ENCODE data around the gene U2AF1. TPM values are rescaled to one million over a fixed set of nuclear protein-coding genes. Genes with fewer than 3 reads are reported as not detected.
"Not testable (repeated sequence)": the region's sequence is repeated elsewhere in the genome, so short reads cannot be mapped to it uniquely, and the experiment has no call there.

Gene U2AF1
- 75.0 and 75.1 TPM in 2 replicates for total RNA-seq (2014; rRNA removed; shearing (Covaris generic))
- 60.8 and 96.6 TPM in 2 replicates for total RNA-seq (2022)
- Bru-seq, nascent RNA, result percentile 81 among the genes with signal in this experiment
- BruChase-seq, experiment 1, labeled RNA remaining after a 6-hour chase, result percentile 64 among the genes with signal in this experiment
- BruChase-seq, experiment 2, labeled RNA remaining after a 2-hour chase, result percentile 70 among the genes with signal in this experiment
- long read RNA-seq, full-length matches to known transcripts, result 27 of 42 reads
- long read RNA-seq, partial matches to known transcripts, result 6 of 42 reads
- long read RNA-seq, other reads (novel, unspliced or antisense), result 9 of 42 reads

- H2AFZ ChIP-seq (ENCODE audit: low read length); H3K9me2 ChIP-seq (ENCODE audit: insufficient read depth, low read length); H3K27ac ChIP-seq (ENCODE audit: low read depth, low read length, poor library complexity, severe bottlenecking); H3K79me2 ChIP-seq (ENCODE audit: insufficient read depth, low read depth, low read length); CTCF ChIA-PET (ENCODE audit: unreplicated experiment); H3K9me3 ChIP-seq (ENCODE audit: low read length); POLR2A ChIA-PET; H3K4me1 ChIP-seq (ENCODE audit: insufficient read depth, low read length, poor library complexity, severe bottlenecking); H4K20me1 ChIP-seq (ENCODE audit: insufficient read depth, low read length); H3K36me3 ChIP-seq (ENCODE audit: insufficient read depth, low read length); H3K4me2 ChIP-seq (ENCODE audit: low read length); intact Hi-C loops (cut with micrococcal nuclease; ENCODE audit: unreplicated experiment): not testable (repeated sequence)
- DNase-seq (ENCODE audit: low spot score), result peak; percentile 17
- BruUV-seq (replicated peaks), result TSS peak; percentile 44
- H3K4me3 ChIP-seq (ENCODE audit: low read depth, low read length, poor library complexity, severe bottlenecking), result peak within 1 kb of the TSS; percentile 66
These were observed at the start of gene U2AF1 for GRCh38 chr21:43106965-43107793. Gene U2AF1, minus strand, starts transcription at chr21:43107570. Its CDS starts 76 bp downstream, at chr21:43107494.

- POLR2A ChIA-PET; H3K27ac ChIP-seq (ENCODE audit: low read depth, low read length, poor library complexity, severe bottlenecking); H3K36me3 ChIP-seq (ENCODE audit: insufficient read depth, low read length); H3K4me2 ChIP-seq (ENCODE audit: low read length); H3K79me2 ChIP-seq (ENCODE audit: insufficient read depth, low read depth, low read length); H2AFZ ChIP-seq (ENCODE audit: low read length); intact Hi-C loops (cut with micrococcal nuclease; ENCODE audit: unreplicated experiment); H3K4me1 ChIP-seq (ENCODE audit: insufficient read depth, low read length, poor library complexity, severe bottlenecking); CTCF ChIA-PET (ENCODE audit: unreplicated experiment); H3K4me3 ChIP-seq (ENCODE audit: low read depth, low read length, poor library complexity, severe bottlenecking); H3K9me2 ChIP-seq (ENCODE audit: insufficient read depth, low read length); BruUV-seq (replicated peaks); H3K9me3 ChIP-seq (ENCODE audit: low read length); DNase-seq (ENCODE audit: low spot score); H4K20me1 ChIP-seq (ENCODE audit: insufficient read depth, low read length): not testable (repeated sequence)
These were observed 46.2 kb upstream of the U2AF1 start for GRCh38 chr21:43153601-43154000.

GRCh38 chr21:43149344-43149743, 42.0 kb upstream of the U2AF1 start:
- H4K20me1 ChIP-seq (ENCODE audit: insufficient read depth, low read length); H2AFZ ChIP-seq (ENCODE audit: low read length); H3K4me2 ChIP-seq (ENCODE audit: low read length); intact Hi-C loops (cut with micrococcal nuclease; ENCODE audit: unreplicated experiment); H3K79me2 ChIP-seq (ENCODE audit: insufficient read depth, low read depth, low read length); H3K27ac ChIP-seq (ENCODE audit: low read depth, low read length, poor library complexity, severe bottlenecking); H3K9me2 ChIP-seq (ENCODE audit: insufficient read depth, low read length); DNase-seq (ENCODE audit: low spot score); CTCF ChIA-PET (ENCODE audit: unreplicated experiment); H3K4me3 ChIP-seq (ENCODE audit: low read depth, low read length, poor library complexity, severe bottlenecking); BruUV-seq (replicated peaks); H3K4me1 ChIP-seq (ENCODE audit: insufficient read depth, low read length, poor library complexity, severe bottlenecking); POLR2A ChIA-PET; H3K36me3 ChIP-seq (ENCODE audit: insufficient read depth, low read length); H3K9me3 ChIP-seq (ENCODE audit: low read length): not testable (repeated sequence)

GRCh38 chr21:43147999-43148398, 40.6 kb upstream of the U2AF1 start:
- H3K4me2 ChIP-seq (ENCODE audit: low read length); H3K36me3 ChIP-seq (ENCODE audit: insufficient read depth, low read length); H4K20me1 ChIP-seq (ENCODE audit: insufficient read depth, low read length); H3K4me3 ChIP-seq (ENCODE audit: low read depth, low read length, poor library complexity, severe bottlenecking); H3K4me1 ChIP-seq (ENCODE audit: insufficient read depth, low read length, poor library complexity, severe bottlenecking); POLR2A ChIA-PET; H3K27ac ChIP-seq (ENCODE audit: low read depth, low read length, poor library complexity, severe bottlenecking); H3K9me3 ChIP-seq (ENCODE audit: low read length); BruUV-seq (replicated peaks); H3K79me2 ChIP-seq (ENCODE audit: insufficient read depth, low read depth, low read length); DNase-seq (ENCODE audit: low spot score); H2AFZ ChIP-seq (ENCODE audit: low read length); CTCF ChIA-PET (ENCODE audit: unreplicated experiment); intact Hi-C loops (cut with micrococcal nuclease; ENCODE audit: unreplicated experiment); H3K9me2 ChIP-seq (ENCODE audit: insufficient read depth, low read length): not testable (repeated sequence)

- H3K4me3 ChIP-seq (ENCODE audit: low read depth, low read length, poor library complexity, severe bottlenecking); H3K27ac ChIP-seq (ENCODE audit: low read depth, low read length, poor library complexity, severe bottlenecking); H3K79me2 ChIP-seq (ENCODE audit: insufficient read depth, low read depth, low read length); DNase-seq (ENCODE audit: low spot score); H3K9me3 ChIP-seq (ENCODE audit: low read length); H3K4me2 ChIP-seq (ENCODE audit: low read length); H4K20me1 ChIP-seq (ENCODE audit: insufficient read depth, low read length); CTCF ChIA-PET (ENCODE audit: unreplicated experiment); intact Hi-C loops (cut with micrococcal nuclease; ENCODE audit: unreplicated experiment); H3K9me2 ChIP-seq (ENCODE audit: insufficient read depth, low read length); POLR2A ChIA-PET; H3K4me1 ChIP-seq (ENCODE audit: insufficient read depth, low read length, poor library complexity, severe bottlenecking); H3K36me3 ChIP-seq (ENCODE audit: insufficient read depth, low read length); BruUV-seq (replicated peaks); H2AFZ ChIP-seq (ENCODE audit: low read length): not testable (repeated sequence)
These were observed 39.3 kb upstream of the U2AF1 start for GRCh38 chr21:43146637-43147036.

GRCh38 chr21:43141407-43141806, 34.0 kb upstream of the U2AF1 start:
- H4K20me1 ChIP-seq (ENCODE audit: insufficient read depth, low read length); POLR2A ChIA-PET; H3K9me3 ChIP-seq (ENCODE audit: low read length); H3K4me2 ChIP-seq (ENCODE audit: low read length); intact Hi-C loops (cut with micrococcal nuclease; ENCODE audit: unreplicated experiment); CTCF ChIA-PET (ENCODE audit: unreplicated experiment); H3K4me1 ChIP-seq (ENCODE audit: insufficient read depth, low read length, poor library complexity, severe bottlenecking); BruUV-seq (replicated peaks); DNase-seq (ENCODE audit: low spot score); H3K36me3 ChIP-seq (ENCODE audit: insufficient read depth, low read length); H3K4me3 ChIP-seq (ENCODE audit: low read depth, low read length, poor library complexity, severe bottlenecking); H3K9me2 ChIP-seq (ENCODE audit: insufficient read depth, low read length); H2AFZ ChIP-seq (ENCODE audit: low read length); H3K79me2 ChIP-seq (ENCODE audit: insufficient read depth, low read depth, low read length); H3K27ac ChIP-seq (ENCODE audit: low read depth, low read length, poor library complexity, severe bottlenecking): not testable (repeated sequence)
